Omental fat pad (tissue), 4 donors: Measurements from ENCODE around the gene HES2. TPM values are rescaled to one million over a fixed set of nuclear protein-coding genes. Genes with fewer than 3 reads are reported as not detected.

ENCODE experiments used
- ATAC-seq: fragments of 150-250 bp; one replicate; pipeline ENCODE4 v1.9.1; 2016; ENCODE audit warnings: mild to moderate bottlenecking, moderate library complexity; ENCODE audit not compliant: low FRiP score
- DNase-seq: peaks from one replicate; pipeline ENCODE4 v3.0.0-alpha.2; 2019; ENCODE audit warnings: low spot score
- total RNA-seq, 4 donors: library from RNA; depleted of rRNA; stranded (reverse); fragments of >200 nt; gene quantifications; one replicate each; pipeline ENCODE4 v1.1.0, GENCODE V29; 2016
- TF ChIP-seq, protein P1 (sequence below), 3 donors: fragments of 450-650 bp; IDR thresholded peaks; one replicate each; pipeline ENCODE4 v1.5.1; 2016 to 2017; ENCODE audit warnings: antibody characterized with exemption in 3 of 3, mild to moderate bottlenecking in 3 of 3, moderate library complexity in 2 of 3

The HES2 gene
- total RNA-seq, 4 donors from 2014 or later = 0.12 TPM; not detected in 3

DNA sequence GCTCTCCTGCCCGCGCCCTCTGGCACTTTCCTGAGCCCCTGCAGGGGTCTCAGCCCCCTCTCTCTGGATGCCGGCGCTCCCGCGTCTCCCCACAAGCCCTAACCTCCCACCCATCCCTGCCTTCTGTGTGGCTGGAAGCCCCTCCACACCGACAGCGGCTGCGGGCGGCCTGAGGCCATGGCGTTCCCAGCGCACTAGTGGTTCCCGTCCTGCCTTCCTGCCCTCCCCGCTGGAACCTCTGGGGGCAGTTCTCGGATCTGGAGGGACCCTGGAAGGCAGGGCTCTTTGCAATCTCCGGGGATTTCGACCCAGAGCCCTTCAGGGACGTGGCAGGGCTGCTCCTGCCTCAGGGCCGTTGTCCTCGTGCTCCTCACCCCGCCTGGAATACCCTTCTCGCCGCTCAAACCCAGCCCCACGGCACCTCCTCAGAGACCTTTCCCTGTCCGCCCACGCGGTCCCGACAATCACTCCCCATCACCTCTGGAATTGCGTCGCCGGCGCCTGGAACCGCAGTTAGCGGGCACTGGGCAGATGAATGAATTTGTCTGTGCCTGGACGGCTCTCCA, 4.4 kb upstream of the HES2 start:
- TF ChIP-seq, protein P1, sequence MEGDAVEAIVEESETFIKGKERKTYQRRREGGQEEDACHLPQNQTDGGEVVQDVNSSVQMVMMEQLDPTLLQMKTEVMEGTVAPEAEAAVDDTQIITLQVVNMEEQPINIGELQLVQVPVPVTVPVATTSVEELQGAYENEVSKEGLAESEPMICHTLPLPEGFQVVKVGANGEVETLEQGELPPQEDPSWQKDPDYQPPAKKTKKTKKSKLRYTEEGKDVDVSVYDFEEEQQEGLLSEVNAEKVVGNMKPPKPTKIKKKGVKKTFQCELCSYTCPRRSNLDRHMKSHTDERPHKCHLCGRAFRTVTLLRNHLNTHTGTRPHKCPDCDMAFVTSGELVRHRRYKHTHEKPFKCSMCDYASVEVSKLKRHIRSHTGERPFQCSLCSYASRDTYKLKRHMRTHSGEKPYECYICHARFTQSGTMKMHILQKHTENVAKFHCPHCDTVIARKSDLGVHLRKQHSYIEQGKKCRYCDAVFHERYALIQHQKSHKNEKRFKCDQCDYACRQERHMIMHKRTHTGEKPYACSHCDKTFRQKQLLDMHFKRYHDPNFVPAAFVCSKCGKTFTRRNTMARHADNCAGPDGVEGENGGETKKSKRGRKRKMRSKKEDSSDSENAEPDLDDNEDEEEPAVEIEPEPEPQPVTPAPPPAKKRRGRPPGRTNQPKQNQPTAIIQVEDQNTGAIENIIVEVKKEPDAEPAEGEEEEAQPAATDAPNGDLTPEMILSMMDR (IDR thresholded peaks at IDR 0.05) = no peak
- no peak for DNase-seq
- no peak for ATAC-seq

- DNase-seq (no peak), ATAC-seq (peak; percentile 55)
- TF ChIP-seq, protein P1 (IDR thresholded peaks at IDR 0.05) = no peak
These were observed 3.7 kb upstream of the HES2 start for GRCh38 chr1:6423321-6423999.

- TF ChIP-seq, protein P1 (IDR thresholded peaks at IDR 0.05) = no peak
- ATAC-seq (no peak), DNase-seq (no peak)
These were observed 1.5 kb upstream of the HES2 start for GRCh38 chr1:6421266-6421665.

DNA sequence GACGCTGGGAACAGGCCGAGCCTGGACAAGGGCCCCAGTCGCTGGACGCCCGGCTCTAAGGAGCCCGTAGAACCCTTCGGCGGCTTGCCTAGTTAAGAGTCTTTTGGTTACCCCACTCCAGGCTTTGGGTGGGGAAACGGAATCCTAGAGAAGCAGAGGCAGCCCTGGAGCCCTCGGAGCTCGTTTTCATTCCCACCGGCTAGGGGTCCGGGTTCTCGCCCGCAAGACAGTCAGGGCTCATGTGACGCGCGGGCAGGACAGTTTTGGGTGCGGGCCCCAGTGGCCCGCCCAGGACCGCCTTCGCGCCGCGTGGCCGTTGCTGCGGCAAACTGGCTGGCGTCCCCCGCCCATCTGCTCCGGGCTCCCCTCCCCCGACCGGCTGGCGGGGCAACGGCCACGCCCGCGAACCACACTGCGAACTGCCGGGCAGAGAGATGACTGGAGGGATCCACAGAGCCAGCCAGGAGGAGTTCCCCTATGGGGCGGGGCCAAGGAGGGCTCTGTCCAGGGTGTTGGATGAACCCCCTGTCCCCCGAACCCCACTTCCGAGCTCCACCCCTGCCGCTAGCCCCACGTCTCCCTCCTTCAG, 829 bp upstream of the HES2 start:
- TF ChIP-seq, protein P1 (IDR thresholded peaks at IDR 0.05) = no peak
- no peak for ATAC-seq
- DNase-seq = no peak

DNA sequence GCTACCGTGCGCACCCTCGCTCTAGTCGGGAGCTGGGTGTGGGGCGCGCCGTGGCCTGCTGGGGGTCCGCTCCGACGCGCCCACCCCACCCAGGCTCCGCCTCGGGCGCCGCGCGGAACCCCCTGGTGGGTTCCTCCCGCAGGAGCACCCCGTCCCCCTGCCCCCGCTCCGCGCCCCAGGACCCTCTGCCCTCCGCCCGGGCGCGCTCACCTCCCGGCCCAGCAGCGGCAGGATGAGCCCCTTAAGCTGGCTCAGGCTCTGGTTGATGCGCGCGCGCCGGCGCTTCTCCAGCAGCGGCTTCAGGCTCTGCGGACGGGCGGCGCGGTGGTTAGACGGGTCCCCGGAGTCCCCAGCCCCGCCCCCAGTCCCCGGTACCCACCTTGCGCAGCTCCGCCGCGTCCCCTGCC, 319 bp downstream of the HES2 start:
- ATAC-seq = no peak
- TF ChIP-seq, protein P1 (IDR thresholded peaks at IDR 0.05) = no peak
- DNase-seq = no peak

DNA sequence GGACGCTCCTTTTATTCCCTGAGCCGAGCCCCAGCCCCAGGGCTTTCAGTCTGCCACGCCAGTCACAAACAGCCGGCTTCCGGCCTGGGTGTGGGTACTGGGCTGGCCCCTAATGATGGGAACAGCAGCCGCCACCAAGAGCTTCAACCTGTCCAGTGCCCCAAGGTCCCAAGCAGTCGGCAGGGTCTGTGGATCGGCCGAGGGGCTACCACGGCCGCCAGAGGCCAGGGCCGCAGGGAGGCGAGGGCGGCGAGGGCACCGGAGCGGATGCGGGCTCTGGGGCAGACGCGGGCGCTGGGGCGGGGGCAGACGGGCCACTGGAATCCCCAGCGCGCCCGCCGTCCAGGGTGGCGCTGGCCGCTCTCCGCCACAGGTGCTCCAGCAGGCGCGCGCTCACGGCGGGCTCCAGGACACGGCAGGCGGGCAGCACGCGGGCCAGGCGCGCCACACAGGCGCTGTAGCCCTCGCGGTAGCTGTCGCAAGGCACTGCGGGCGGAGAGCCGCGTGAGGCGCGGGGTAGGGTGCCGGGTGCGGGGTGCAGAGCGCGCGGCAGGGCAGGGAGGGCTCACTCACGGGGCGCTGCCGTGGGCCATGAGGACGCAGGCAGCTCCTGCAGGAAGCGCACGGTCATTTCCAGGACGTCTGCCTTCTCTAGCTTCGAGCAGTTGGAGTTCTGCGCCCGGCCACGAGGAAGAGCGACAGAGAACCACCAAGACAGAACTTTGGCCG, 887 bp downstream of the HES2 start:
- no peak for ATAC-seq
- TF ChIP-seq, protein P1 (IDR thresholded peaks at IDR 0.05) = no peak
- no peak for DNase-seq
